PC-9 (cell line): ENCODE results near the gene TIMM13.

Experiments
- EZH2 ChIP-seq: fragments of 200-600 bp; sonication (generic); IDR thresholded peaks from 2 replicates; pipeline ENCODE4 v1.8.0; 2017; ENCODE audit warnings: antibody characterized with exemption, low read depth
- TF ChIP-seq, protein P1 (sequence below): fragments of 200-600 bp; sonication (generic); conservative IDR thresholded peaks from 2 replicates; pipeline ENCODE4 v1.6.1; 2017; ENCODE audit warnings: mixed run types, antibody characterized with exemption, mild to moderate bottlenecking, moderate library complexity

DNA sequence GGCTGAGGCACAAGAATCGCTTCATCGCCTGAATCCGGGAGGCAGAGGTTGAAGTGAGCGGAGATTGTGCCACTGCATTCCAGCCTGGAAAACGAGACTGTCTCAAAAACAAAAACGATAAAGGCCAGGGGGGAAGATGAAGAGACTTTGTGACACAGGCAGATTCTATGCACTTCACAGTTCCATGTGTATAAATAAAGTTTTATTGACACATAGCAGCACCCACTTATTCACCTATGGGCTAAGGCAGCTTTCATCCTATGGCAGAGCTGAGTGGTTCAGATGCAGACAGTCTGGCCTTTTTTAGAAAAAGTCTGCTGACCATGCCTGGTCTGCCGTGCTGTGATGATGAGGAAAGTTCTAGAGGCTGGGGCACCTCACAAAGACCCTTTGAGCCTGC is 23.8 kb upstream of the TIMM13 start:
- TF ChIP-seq, protein P1, sequence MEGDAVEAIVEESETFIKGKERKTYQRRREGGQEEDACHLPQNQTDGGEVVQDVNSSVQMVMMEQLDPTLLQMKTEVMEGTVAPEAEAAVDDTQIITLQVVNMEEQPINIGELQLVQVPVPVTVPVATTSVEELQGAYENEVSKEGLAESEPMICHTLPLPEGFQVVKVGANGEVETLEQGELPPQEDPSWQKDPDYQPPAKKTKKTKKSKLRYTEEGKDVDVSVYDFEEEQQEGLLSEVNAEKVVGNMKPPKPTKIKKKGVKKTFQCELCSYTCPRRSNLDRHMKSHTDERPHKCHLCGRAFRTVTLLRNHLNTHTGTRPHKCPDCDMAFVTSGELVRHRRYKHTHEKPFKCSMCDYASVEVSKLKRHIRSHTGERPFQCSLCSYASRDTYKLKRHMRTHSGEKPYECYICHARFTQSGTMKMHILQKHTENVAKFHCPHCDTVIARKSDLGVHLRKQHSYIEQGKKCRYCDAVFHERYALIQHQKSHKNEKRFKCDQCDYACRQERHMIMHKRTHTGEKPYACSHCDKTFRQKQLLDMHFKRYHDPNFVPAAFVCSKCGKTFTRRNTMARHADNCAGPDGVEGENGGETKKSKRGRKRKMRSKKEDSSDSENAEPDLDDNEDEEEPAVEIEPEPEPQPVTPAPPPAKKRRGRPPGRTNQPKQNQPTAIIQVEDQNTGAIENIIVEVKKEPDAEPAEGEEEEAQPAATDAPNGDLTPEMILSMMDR: no peak
- TF ChIP-seq EZH2: no peak
